ENCODE results near the gene VEZT. TPM values are rescaled to one million over a fixed set of nuclear protein-coding genes. Genes with fewer than 3 reads are reported as not detected.

The VEZT gene
- total and polyA plus RNA-seq, 9 of the 15 experiments (the other 6 are each of a cell fraction or from before 2014, with no cell fraction given), result 16.1 to 61.5 (median 32.6) TPM

DNA sequence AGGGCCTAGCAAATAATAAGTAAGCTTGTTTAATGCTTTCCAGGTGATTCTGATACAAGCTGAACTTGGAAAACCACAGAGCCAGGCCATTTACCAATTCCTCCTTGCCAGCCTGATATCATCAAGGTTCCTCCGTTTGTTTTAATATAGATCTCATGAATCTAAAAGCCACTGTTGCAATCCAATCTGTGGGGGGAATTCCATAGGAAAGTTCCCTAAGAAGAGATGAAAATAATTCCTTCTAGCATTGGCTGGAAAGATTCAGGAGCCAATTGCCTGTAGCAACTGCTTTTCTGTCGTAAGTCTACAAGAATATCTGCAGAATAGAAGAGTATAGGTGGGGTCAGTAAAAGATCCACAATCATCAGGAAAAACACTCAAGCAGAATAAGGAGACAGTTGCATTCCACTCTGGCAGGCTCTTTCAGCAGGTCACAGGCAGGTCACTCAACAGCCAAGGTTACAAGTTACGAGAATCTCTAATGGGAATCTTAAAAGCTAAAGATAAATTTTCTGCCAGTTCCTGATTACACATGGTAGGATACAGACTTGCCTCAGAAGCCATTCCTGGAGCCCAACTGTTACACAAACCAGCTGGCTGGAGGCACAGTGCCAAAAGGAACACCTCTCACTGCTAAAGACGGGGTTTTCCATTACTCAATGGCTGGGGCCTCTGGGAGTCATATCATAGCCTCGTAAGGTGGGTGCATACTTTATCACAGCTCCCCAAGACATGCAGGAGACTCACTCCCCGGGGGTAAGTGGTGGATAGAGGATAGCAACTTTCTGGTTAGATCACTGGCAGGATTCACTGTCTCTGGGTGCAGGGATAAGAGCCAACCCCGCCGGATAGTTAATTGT lies 44.0 kb upstream of the VEZT start (continued):
- TF ChIP-seq, protein P1, sequence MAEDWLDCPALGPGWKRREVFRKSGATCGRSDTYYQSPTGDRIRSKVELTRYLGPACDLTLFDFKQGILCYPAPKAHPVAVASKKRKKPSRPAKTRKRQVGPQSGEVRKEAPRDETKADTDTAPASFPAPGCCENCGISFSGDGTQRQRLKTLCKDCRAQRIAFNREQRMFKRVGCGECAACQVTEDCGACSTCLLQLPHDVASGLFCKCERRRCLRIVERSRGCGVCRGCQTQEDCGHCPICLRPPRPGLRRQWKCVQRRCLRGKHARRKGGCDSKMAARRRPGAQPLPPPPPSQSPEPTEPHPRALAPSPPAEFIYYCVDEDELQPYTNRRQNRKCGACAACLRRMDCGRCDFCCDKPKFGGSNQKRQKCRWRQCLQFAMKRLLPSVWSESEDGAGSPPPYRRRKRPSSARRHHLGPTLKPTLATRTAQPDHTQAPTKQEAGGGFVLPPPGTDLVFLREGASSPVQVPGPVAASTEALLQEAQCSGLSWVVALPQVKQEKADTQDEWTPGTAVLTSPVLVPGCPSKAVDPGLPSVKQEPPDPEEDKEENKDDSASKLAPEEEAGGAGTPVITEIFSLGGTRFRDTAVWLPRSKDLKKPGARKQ (CRISPR knock-in tag; IDR thresholded peaks at IDR 0.05), result no peak
- TF ChIP-seq ZNF174 (CRISPR knock-in tag; IDR thresholded peaks at IDR 0.05) (no peak), TARDBP (IDR thresholded peaks at IDR 0.05) (no peak), SIN3B (IDR thresholded peaks at IDR 0.05; ENCODE audit: low read depth) (no peak), BCOR (IDR thresholded peaks at IDR 0.05) (peak; percentile 33; the same call in 1 of the 2 replicates), L3MBTL2 (IDR thresholded peaks at IDR 0.05) (peak; percentile 32; the same call in 1 of the 2 replicates), ZNF57 (CRISPR knock-in tag; IDR thresholded peaks at IDR 0.05) (no peak), HMGN3 (IDR thresholded peaks at IDR 0.05; ENCODE audit: borderline replicate concordance, extremely low read depth, insufficient read length, low read depth, low read length) (no peak), FOXA1 (IDR thresholded peaks at IDR 0.05; ENCODE audit: borderline replicate concordance) (no peak), EP300 (IDR thresholded peaks at IDR 0.05; ENCODE audit: low read length) (peak; percentile 55), NR2C1 (IDR thresholded peaks at IDR 0.05) (0 out of 2 replicates have a peak, but pooled peaks have one; percentile 21), NR2C1 (tag; IDR thresholded peaks at IDR 0.05) (peak; percentile 35; the same call in 1 of the 2 replicates), POLR2AphosphoS5 (IDR thresholded peaks at IDR 0.05; ENCODE audit: control insufficient read depth, insufficient read depth, low read depth, low read length) (peak; percentile 95), RBM22 (IDR thresholded peaks at IDR 0.05; ENCODE audit: low read depth, low read length, poor library complexity, severe bottlenecking) (no peak)
- TF ChIP-seq, protein P2, sequence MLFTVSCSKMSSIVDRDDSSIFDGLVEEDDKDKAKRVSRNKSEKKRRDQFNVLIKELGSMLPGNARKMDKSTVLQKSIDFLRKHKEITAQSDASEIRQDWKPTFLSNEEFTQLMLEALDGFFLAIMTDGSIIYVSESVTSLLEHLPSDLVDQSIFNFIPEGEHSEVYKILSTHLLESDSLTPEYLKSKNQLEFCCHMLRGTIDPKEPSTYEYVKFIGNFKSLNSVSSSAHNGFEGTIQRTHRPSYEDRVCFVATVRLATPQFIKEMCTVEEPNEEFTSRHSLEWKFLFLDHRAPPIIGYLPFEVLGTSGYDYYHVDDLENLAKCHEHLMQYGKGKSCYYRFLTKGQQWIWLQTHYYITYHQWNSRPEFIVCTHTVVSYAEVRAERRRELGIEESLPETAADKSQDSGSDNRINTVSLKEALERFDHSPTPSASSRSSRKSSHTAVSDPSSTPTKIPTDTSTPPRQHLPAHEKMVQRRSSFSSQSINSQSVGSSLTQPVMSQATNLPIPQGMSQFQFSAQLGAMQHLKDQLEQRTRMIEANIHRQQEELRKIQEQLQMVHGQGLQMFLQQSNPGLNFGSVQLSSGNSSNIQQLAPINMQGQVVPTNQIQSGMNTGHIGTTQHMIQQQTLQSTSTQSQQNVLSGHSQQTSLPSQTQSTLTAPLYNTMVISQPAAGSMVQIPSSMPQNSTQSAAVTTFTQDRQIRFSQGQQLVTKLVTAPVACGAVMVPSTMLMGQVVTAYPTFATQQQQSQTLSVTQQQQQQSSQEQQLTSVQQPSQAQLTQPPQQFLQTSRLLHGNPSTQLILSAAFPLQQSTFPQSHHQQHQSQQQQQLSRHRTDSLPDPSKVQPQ (CRISPR knock-in tag; IDR thresholded peaks at IDR 0.05; ENCODE audit: borderline replicate concordance), result no peak
- TF ChIP-seq, protein P3, sequence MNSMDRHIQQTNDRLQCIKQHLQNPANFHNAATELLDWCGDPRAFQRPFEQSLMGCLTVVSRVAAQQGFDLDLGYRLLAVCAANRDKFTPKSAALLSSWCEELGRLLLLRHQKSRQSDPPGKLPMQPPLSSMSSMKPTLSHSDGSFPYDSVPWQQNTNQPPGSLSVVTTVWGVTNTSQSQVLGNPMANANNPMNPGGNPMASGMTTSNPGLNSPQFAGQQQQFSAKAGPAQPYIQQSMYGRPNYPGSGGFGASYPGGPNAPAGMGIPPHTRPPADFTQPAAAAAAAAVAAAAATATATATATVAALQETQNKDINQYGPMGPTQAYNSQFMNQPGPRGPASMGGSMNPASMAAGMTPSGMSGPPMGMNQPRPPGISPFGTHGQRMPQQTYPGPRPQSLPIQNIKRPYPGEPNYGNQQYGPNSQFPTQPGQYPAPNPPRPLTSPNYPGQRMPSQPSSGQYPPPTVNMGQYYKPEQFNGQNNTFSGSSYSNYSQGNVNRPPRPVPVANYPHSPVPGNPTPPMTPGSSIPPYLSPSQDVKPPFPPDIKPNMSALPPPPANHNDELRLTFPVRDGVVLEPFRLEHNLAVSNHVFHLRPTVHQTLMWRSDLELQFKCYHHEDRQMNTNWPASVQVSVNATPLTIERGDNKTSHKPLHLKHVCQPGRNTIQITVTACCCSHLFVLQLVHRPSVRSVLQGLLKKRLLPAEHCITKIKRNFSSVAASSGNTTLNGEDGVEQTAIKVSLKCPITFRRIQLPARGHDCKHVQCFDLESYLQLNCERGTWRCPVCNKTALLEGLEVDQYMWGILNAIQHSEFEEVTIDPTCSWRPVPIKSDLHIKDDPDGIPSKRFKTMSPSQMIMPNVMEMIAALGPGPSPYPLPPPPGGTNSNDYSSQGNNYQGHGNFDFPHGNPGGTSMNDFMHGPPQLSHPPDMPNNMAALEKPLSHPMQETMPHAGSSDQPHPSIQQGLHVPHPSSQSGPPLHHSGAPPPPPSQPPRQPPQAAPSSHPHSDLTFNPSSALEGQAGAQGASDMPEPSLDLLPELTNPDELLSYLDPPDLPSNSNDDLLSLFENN (IDR thresholded peaks at IDR 0.05; ENCODE audit: low read depth in 2 of 2, low read length in 2 of 2), result no peak
- TF ChIP-seq, protein P4, sequence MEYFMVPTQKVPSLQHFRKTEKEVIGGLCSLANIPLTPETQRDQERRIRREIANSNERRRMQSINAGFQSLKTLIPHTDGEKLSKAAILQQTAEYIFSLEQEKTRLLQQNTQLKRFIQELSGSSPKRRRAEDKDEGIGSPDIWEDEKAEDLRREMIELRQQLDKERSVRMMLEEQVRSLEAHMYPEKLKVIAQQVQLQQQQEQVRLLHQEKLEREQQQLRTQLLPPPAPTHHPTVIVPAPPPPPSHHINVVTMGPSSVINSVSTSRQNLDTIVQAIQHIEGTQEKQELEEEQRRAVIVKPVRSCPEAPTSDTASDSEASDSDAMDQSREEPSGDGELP (CRISPR knock-in tag; IDR thresholded peaks at IDR 0.05; ENCODE audit: borderline replicate concordance), result peak; percentile 92

Measured in K562 (cell line).